Measurements from ENCODE around the gene GALNT16.
A peak's percentile ranks its signal among the peaks of the same experiment; 100 is the strongest.

Gene GALNT16

DNA sequence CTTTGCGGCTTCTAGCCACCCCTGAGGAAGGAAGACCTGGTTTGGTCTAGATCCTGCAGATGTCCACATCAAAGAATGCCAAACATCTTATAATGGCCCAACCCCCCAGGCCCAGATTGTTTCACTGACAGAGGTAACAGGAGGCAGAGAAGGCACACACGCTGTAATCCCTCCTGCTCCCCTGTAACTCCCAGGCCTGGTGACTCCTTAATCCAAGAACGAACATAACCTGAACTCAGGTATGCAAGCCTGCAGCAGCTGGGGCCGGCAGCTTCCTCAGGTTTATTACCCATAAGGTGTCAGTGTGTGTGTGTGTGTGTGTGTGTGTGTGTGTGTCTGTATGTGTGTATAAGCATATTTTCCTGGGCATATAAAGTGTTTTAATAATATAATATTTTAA lies 85.4 kb downstream of the GALNT16 start:
- no peak for DNase-seq

DNA sequence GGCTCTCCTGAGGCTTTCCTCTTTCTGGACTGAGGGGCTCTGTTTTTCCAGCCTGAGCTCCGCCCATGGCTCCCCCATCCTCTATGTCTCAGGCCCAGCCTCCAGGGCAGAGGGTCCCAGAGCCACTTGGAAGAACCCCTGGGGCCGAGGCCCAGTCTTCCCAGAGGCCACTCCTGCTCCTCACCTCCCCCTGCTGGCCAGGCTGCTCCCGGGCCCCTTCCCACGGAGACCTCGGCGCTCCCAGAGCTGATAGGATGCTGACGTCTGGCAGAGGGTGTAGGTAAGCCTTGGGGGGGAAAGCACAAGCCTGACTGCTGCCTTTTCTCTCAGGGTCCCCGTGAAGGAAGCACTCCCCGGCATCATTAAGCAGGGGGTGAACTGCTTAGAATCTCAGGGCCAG lies 86.8 kb downstream of the GALNT16 start:
- peak; percentile 15 for DNase-seq

DNA sequence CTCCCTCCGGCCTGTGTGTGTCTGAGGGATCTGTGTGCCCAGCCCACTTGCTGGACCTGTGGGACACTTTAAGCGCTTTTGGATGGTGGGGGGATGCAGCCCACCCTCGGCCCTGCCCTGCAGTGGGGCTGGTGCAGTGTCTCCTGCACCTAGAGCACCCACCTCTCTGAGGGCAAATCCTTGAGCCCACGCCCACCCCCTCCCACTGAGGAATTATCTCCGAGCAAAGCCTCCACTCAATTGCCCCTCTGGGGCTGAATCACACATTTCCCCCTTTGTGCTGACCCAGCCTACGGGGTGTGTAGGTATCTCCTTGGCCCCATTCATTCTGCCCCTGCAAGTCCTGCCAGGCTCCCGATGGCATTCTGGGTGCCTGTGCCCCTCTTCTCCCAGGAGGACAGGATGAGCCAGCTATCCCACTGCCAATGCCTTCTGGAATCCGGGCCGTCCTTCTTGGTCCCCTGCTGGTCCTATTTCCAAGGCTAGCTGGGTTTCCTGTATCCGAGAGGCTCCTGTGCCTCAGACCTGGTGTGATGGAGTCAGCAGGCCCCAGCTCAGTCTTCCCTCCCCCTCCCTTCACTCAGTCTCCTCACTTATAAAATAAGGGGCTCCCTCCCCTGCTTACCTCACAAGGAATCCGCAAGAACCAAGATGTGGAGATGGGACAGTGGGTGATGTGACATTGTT lies 89.3 kb downstream of the GALNT16 start:
- DNase-seq, result no peak

DNA sequence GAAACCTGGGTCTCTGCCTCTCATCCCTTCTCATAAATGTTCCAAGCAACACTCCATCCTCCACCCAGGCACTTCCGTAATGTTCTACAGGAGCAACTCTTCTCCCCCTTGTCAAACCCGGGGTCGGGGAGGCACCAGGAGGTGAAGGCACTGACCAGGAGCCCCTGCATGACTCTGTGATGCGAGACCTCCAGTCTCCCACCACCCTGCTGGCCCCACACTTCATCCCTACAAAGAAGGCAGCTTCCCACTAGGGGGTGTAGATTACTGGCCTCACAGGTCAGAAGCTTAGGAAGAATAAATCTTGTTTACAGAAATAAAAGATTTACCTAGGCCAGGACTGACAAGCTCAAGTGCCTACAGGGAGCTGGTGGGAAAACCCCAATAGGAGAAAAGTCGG lies 90.9 kb downstream of the GALNT16 start:
- no peak for DNase-seq

DNA sequence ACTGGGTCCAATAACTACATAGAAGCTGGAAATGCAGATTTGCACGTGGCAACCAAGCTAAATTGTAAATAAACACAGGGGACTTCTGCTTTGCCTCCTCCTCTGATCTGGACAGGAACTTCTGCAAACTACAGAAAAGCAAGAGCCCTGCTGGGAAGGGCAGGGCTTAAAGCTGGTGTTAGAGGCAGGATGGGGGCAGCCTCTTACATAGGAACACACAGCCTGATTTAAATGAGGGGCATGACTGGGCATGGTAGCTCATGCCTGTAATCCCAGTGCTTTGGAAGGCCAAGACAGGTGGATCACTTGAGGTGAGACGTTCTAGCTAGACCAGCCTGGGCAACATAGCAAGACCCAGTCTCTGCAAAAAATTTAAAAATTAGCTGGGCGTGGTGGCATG lies 91.4 kb downstream of the GALNT16 start:
- DNase-seq, result no peak

DNA sequence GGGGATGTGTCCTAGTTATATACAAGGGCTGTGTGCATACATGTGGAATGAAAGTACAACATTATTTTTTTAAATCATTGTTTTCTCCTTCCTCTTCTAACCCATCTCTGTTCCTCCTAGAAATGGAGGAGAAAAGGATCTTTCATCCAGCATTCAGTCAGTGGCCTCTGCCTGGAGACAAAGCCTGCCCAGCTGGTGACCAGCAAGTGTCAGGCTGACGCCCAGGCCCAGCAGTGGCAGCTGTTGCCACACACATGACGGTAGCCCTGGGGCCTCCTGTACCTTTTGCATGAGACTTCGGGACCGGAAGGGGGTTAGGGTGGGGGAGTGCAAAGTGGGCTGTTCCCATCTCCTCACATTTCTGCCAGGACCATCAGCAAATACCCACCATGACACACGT lies 92.0 kb downstream of the GALNT16 start:
- DNase-seq, result no peak

DNA sequence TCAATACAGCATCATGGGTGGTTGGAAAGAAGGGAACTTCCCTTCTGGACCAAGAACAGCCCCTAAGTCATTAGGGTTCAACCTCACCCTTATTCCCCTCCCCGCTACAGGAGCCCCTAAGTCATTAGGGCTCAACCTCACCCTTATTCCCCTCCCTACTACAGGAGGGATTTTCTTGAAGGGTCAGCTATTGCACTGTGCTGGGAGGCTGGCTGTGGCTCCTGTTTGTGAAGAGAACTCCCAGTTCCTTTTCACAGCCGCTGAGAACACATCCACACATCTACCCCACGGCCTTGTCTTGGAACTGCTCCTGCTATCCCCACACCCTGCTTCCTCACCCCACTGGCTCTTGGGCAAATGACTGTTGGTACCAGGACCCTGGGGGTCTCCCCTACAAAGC lies 93.2 kb downstream of the GALNT16 start:
- DNase-seq, result no peak

DNA sequence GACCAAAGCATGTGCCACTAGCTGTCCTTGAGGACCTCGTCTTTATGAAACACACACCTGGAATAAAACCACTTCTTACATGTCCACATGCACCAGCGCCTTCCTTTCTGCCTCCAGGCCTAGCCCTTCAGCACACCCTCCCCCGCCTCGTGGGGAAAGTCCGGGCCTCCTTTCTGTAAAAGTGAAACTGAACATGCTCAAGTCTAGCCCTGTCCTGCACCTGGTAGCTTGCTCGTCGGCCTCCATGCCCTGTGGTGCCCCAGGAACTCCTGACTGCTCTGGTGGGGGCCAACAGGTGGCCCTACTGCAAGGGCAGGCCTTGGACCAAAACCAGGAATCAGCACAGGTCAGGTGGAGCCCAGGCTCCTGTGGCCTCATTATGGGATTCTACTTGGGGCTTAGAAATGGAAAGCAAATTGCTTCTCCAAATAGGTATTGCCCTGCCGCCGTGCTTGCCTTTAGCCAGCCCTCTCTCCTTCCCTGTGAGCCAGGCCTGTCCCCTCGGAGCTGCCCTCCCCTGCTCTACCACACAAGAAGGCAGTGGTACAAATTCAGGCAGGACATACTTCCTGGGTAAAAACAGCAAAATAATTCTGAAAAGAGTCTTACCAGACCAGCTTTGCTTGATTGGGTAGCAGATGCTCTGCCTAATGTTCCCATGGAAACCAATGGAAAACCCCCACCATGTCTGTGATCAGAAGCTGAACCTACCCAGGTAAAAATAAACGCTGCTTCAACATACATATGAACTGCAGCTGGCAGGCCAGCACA lies 94.6 kb downstream of the GALNT16 start:
- peak; percentile 91 for DNase-seq

DNA sequence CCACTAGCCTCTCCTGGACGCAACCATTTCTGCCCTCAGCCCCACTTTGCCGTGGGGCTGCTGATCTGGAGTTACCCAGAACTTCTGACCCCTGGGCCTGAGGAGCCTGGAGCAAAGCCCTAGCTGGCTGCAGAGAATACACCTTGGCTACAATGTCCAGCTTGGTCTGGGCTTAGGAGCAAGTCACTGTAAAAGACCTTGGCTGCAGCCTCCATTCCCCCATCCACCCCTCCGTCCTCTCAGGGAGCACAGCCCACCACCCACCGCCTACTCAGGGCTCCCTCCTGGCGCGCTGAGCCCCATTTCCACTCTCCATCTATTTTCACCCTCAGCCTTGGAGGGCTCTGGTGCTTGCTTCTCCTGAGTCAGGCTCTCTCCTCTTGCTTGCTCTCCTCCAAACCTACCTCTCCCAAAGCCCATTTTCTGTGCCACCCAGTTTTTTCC lies 95.2 kb downstream of the GALNT16 start:
- no peak for DNase-seq

DNA sequence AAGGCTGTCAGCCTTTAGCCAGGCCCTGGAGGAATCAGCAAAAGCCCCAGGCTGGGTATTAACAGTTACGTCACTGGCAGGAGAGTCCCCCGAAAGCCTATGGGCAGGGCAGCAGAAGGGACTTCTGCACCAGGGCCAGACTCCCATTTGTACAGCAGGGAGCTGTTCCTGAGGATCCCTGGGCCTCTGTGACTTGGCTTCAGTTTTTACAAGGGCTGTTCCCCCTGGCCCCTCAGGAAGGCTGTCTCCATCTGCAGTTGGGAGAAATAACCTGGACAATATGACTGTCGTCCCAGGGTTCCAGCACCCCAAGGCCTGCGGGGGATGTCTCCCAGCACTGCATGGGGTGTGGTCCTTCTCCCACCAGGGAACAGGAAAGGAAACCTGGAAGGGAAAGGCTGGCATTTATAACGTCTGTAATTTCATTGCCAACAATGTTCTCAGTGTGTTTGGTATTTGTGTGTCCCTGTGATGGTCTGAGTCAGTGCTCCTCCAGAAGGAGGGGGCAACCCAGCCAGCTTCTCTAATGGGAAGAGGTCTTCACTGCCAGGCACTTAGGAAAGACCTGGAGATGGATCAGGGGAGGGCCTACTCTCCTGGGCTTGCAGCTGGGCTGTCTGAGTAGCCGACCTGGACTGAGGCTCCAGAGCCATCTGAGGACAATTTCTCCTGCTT lies 95.8 kb downstream of the GALNT16 start:
- no peak for DNase-seq

DNA sequence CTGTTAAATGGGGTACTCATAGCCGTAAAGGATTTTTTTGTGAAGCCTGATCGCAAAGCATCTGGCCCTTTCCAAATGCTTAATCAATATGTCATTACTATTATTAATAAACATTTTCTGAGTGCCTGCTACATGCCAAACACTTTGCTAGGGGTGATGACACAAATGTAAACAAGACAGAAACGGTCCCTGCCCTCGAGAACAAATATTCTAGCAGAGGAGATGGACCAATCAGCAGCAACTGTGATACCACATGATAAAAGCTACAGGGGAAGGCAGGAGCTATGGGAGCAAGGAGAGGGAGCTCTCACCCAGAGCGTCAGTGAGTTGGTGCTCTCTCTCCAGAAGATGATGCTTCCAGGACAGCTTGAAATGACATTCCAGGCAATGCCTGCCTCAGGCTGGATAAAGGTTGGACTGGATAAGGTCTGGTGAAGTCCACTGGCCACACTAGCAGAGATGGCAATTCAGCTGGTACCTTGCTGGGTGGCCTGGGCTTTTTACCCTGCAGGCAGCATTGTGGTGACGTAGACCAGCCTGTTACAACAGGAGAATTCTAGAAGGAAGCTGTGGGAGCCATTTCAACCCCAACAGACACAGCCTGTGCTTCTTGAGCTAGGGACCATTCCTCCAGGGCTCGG lies 97.1 kb downstream of the GALNT16 start:
- DNase-seq, result no peak

DNA sequence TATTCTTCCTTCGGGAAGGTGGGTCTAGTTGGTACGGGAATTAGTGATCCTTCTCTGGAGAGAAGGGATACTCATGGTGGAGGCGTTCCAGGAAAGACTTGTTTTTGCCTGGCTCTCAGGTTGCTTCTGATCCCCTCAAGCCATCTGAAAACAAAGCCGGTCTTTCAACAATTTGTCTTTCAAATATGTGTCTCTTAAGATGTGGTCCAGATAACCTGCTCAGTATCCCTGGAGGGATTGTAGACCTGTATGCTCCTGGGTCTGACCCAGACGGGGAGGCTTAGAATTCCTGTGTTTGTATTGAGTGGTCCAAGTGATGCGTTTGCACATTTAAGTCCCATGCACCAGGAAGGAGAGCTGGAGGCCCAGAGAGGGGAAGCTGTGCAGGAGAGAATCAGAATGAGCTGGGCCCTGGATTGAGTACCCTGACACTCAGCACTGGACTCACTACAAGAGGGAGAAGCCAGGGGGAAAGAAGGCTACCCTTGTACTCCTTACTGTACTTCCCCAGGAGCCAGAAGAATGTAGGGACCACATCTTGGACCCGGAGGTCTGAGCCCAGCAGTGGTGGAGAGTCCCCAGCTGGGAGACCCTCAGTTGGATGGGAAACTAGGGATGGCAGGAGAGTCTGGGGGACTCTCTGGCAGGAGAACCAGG lies 97.7 kb downstream of the GALNT16 start:
- DNase-seq, result no peak

DNA sequence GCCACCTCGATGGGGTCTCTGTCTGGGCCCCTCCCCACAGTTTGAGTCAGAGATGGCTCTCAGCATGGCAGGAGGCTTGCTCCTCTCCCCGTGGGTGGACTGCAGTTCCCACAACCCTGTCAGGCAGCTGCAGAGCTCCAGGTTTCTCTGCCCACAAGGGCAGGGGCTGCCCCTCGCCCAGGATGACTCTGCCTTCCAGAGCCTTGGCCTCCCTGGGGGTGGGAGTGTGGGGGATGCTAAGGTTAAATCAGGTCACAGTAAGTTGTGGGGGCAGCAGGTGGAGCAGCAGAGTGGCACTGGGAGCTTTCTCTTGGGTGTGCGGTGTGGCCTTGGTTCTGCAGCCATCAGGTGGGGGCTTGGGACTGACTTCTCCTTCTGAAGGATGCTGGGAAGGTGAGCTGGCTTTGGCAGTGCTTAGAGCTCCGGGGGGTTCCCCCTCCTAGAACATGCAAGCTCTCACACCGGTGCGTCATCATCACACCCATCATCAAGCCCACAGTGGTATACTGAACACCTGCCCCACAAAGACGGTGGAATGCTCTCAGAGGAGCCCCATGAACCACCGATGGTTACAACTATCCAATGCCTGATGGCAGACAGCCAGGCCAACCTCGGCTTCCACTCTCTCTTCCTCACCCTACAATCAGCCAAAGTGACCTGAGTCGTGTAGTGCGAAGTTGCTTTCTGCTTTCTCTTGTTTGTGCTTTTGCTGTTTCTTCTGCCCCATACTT lies 98.4 kb downstream of the GALNT16 start:
- peak; percentile 70 for DNase-seq

DNA sequence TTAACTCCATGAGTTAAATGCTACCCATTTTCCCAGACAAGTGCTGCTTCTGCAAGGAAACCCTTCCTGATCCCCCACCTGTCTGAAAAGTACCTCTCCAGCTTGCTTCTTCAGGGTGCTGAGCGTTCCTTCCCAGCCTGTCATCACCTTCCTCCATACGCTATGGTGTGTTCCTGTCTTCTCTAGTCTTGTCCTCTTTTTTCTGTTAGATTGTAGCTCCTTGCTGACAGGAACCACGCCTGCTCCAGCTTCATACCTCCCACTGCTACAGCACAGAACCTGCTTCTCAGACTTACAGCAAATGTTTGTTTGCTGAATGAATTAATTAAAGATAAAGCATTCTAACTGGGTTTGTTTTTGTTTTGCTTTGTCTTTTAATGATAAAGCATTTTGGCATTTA lies 99.0 kb downstream of the GALNT16 start:
- DNase-seq, result no peak

DNA sequence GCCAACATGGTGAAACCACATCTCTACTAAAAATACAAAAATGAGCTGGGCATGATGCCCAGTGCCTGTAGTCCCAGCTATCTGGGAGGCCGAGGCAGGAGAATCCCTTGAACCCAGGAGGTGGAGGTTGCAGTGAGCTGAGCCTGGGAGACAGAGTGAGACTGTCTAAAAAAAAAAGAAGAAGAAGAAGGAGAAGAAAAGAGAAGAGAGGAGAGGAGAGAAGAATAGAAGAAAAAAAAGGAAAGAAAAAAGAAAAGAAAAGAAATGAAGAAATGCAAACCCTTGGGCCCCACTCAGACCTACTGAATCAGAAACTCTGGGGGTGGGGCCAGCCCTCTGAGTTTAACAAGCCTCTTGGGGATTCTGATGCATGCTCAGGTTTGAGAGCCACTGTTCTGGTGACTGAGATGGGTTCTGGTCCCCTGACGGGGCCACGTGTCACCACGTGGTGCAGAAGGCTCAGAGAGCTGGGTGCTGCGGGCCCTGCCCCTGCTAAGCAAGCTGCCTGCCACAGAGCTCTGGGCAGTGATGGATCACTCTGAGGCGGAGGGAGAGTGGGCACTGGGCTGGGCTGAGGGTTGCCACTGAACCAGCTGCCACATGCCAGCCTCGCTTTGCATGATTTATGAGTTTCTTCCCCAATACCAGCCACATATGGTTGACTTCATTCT lies 100.6 kb downstream of the GALNT16 start:
- no peak for DNase-seq

DNA sequence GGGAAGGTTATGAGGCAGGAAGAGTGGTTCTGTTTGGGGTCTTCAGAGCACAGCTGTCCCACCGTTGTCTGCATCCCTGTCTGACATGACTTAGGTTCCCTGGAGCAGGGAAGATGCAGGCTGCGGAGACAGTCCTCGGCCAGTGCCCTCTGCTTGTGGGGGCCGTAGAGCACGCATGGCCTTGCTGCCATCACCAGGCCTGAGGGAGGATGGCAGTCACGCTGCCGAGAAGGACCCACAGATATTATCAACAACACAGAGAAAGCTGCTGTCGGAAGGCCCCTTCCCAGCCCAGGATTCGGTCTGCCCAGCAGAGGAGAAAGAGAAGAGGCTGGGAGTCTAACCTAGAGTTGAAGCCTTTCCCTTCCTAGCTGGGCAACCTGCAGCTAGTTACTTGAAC lies 103.1 kb downstream of the GALNT16 start:
- no peak for DNase-seq

DNA sequence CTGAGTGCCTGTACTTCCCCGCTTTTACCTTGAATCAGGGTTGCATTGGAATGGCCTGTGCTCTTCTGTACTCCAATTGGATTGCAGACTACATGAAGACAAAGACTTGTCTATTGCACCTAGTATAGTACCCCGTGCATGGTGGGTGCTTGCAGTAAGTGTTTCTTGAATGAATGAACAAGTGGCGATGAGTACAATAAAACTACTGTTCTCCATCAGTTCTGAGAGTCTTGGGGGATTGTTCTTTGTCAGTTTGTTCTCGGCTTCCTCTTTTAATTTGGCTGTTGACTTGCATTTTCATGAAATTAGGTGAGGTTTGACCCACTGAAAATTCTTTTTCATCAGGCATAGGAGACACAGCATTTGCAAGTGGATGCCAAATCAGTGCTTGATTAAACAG lies 104.0 kb downstream of the GALNT16 start:
- DNase-seq, result no peak

DNA sequence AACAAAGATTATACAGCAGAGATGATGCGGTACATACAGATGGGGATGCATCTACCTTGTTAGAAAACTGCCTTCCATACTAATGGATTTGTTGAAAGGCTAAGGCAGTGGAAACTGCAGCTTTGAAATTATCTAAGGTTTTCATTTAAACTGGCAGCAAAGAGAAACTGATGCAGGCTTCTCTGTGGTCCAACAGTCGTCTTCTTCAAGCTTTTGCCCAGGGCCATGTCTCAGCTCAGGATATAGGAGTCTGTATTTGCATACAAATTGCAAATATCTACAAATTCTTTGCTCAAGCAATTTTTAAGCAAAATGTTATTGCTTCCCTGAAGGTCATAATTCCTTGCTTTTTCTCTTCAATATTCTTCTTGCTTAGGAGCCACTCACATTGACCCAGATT lies 104.4 kb downstream of the GALNT16 start:
- no peak for DNase-seq

DNA sequence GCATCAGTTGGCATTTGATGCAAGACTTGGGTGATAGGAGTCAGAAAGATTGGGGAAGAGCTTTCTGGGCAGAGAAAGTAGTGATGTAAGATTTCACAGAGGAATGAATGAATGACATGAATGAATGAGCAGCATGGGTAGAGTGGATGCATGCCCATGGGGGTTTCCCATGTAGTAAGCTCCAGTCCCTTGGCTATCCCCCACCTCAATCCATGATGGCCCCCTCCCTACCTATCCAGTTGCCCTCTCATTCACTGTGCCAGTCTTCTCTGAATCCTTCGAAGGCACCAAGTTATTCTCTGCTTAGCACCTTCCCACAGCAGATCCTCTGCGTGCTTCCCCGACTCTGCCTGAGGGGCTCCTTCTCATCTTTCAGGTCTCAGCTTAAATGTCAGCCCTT lies 106.1 kb downstream of the GALNT16 start:
- DNase-seq, result no peak

DNA sequence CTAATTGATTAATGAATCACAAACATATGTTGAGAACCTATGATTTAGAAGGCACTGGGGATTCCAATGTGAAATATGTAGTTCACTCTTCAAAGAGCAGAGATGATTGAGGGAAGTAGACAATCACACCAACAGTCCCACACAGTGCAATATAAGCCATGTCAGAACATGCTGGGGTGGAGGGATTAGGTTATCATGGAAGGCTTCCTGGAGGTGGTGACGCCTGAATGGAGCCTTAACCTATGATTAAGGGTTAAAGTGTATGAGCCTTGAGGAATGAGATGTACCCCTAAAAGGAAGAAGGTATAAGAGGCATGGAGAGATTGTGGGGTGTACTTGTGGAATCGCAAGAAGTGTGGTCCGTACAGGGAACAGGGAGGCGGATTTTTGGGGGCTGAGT lies 106.8 kb downstream of the GALNT16 start:
- no peak for DNase-seq

DNA sequence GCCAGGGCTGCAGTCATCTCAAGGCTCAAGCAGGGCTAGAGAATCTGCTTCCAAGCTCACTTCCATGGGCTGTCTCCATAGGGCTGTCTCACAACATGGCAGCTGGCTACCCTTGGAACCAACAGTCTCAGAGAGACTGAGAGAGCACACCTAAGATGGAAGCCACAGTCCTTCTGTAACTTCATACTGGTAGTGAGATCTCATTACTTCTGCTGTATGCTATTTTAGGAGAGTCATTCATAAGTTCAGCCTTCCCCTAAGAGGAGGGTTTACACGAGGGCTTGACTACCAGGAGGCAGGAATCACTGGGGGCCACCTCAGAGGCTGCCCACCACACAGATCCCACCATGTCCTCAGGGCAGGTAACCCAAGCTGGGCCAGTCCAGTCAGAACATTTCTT lies 108.4 kb downstream of the GALNT16 start:
- DNase-seq, result no peak

DNA sequence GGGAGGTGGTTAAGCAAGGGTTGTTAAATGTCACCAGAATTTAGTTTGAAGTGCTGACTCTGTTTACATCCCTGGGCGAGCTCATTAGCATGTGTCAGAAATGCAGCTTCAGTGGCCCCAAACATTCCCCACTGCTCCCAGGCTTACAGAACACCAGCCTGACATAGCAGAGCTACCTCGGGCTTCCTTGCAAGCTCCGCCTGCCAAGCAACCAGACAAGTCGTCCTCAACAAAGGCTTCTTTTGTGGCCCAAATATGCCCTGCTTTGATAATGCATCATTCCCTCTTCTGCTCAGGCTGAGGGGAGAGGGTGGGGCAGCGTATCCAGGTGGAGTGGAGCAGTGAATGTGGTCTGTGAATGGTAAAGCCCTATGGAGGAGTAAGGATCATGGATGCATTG lies 110.1 kb downstream of the GALNT16 start:
- no peak for DNase-seq

All from RPMI8226 (cell line).